A549 (cell line): Measurements from ENCODE around the gene TRIM22. TPM values are rescaled to one million over a fixed set of nuclear protein-coding genes. Genes with fewer than 3 reads are reported as not detected.

Experiments used
- ATAC-seq, 2 experiments: fragments of 200-7000 bp in 1 of 2; fragments of >200 bp in 1 of 2; cut with Nextera tagmentation in 1 of 2; cut with Tn5 transposase in 1 of 2; 3 replicates each; pipeline versions ENCODE4 v1.8.0 to v1.9.1; 2018 to 2020; ENCODE audit warnings: mild to moderate bottlenecking in 1 of 2, moderate library complexity in 1 of 2
- CTCF ChIA-PET: fragments of 300-600 bp; sonication (Branson Sonifier 250); formaldehyde crosslinking; extraction: SDS; loops from one replicate; lab custom pipeline; 2021; ENCODE audit warnings: antibody characterized with exemption, inconsistent platforms; lab: Yijun Ruan, JAX
- POLR2A ChIA-PET: fragments of 350-600 bp; formaldehyde crosslinking; extraction: SDS; loops from one replicate; lab custom pipeline; 2021; ENCODE audit warnings: antibody characterized with exemption, inconsistent platforms; lab: Yijun Ruan, JAX
- DNase-seq, 2 experiments: peaks; one replicate each; pipeline versions ENCODE4 v3.0.0 to v3.0.0-alpha.2; 2011 to 2016; ENCODE audit warnings: low read depth in 1 of 2, low spot score in 1 of 2
- FAIRE-seq: peaks from 2 replicates; lab custom pipeline; 2011; peaks lifted over from hg19 to GRCh38; lab: Jason Lieb, UNC
- H3K27ac ChIP-seq, 2 experiments: fragments of >200 bp; sonication (Bioruptor Twin); formaldehyde crosslinking; 3 replicates each; pipeline ENCODE4 v1.5.1; 2016 to 2017
- H3K4me1 ChIP-seq: fragments of >200 bp; sonication (Bioruptor Twin); formaldehyde crosslinking; 3 replicates; pipeline ENCODE4 v1.6.1; 2016
- H3K4me2 ChIP-seq: fragments of >200 bp; sonication (Bioruptor Twin); formaldehyde crosslinking; 3 replicates; pipeline ENCODE4 v1.6.1; 2016
- H3K4me3 ChIP-seq: fragments of >200 bp; sonication (Bioruptor Twin); formaldehyde crosslinking; 3 replicates; pipeline ENCODE4 v1.5.1; 2016
- H3K9me3 ChIP-seq: fragments of >200 bp; sonication (Bioruptor Twin); formaldehyde crosslinking; 3 replicates; pipeline ENCODE4 v1.6.1; 2016
- BCL3 ChIP-seq: fragments of >200 bp; sonication (Bioruptor Twin); formaldehyde crosslinking; IDR thresholded peaks from 3 replicates; pipeline ENCODE4 v1.6.1; 2016
- CEBPB ChIP-seq, 2 experiments: fragments of >200 bp in 1 of 2; sonication (Bioruptor Twin) in 1 of 2; formaldehyde crosslinking in 1 of 2; IDR thresholded peaks; 2 replicates each; pipeline ENCODE4 v1.6.1; 2012 to 2016
- CHD2 ChIP-seq: fragments of 150-350 bp; IDR thresholded peaks from 2 replicates; pipeline ENCODE4 v1.6.1; 2014; ENCODE audit warnings: low read length; ENCODE audit not compliant: partially characterized antibody
- EHF ChIP-seq: fragments of 250-450 bp; sonication (Bioruptor Pico); IDR thresholded peaks from 2 replicates; pipeline ENCODE4 v1.5.0; 2020; ENCODE audit warnings: mild to moderate bottlenecking
- FOSB ChIP-seq: fragments of 250-450 bp; sonication (Bioruptor Pico); IDR thresholded peaks from 2 replicates; pipeline ENCODE4 v1.5.0; 2020; ENCODE audit warnings: mild to moderate bottlenecking, moderate library complexity
- FOSL2 ChIP-seq, 2 experiments: fragments of 450-650 bp in 1 of 2; fragments of >200 bp in 1 of 2; sonication (Bioruptor Twin) in 1 of 2; formaldehyde crosslinking; IDR thresholded peaks; 2 replicates each; pipeline versions ENCODE4 v1.5.0 to v1.6.1; 2016 to 2020; ENCODE audit warnings: mild to moderate bottlenecking in 1 of 2, moderate library complexity in 1 of 2
- HEYL ChIP-seq: fragments of 250-450 bp; sonication (Bioruptor Pico); IDR thresholded peaks from 2 replicates; pipeline ENCODE4 v1.8.0; 2021; ENCODE audit warnings: mild to moderate bottlenecking, moderate library complexity
- JUNB ChIP-seq: fragments of >200 bp; sonication (Bioruptor Twin); formaldehyde crosslinking; IDR thresholded peaks from 2 replicates; pipeline ENCODE4 v1.6.1; 2016
- KDM5A ChIP-seq: fragments of 200-600 bp; sonication (generic); IDR thresholded peaks from 2 replicates; pipeline ENCODE4 v1.6.1; 2016; ENCODE audit warnings: antibody characterized with exemption, mild to moderate bottlenecking
- MAFK ChIP-seq: fragments of 450-650 bp; IDR thresholded peaks from 2 replicates; pipeline ENCODE4 v1.6.1; 2014; ENCODE audit not compliant: partially characterized antibody
- MAZ ChIP-seq: fragments of 150-350 bp; IDR thresholded peaks from 2 replicates; pipeline ENCODE4 v1.6.1; 2014; ENCODE audit warnings: antibody characterized with exemption, low read depth, low read length, borderline replicate concordance
- MYC ChIP-seq: IDR thresholded peaks from 2 replicates; pipeline ENCODE4 v1.6.1; 2012; ENCODE audit warnings: mild to moderate bottlenecking, inconsistent platforms, low read length, improper control_type of control experiment, borderline replicate concordance
- NFE2L2 ChIP-seq: fragments of 150-350 bp; conservative IDR thresholded peaks from 2 replicates; pipeline ENCODE4 v1.6.1; 2014; ENCODE audit warnings: low read length
- NPAS2 ChIP-seq: fragments of 250-450 bp; sonication (Bioruptor Pico); IDR thresholded peaks from 2 replicates; pipeline ENCODE4 v1.8.0; 2022; ENCODE audit warnings: mild to moderate bottlenecking, moderate library complexity, borderline replicate concordance
- NR3C1 ChIP-seq: fragments of >200 bp; sonication (Bioruptor Twin); formaldehyde crosslinking; IDR thresholded peaks from 3 replicates; pipeline ENCODE4 v1.6.1; 2017
- PHF8 ChIP-seq: fragments of 200-600 bp; sonication (generic); IDR thresholded peaks from 2 replicates; pipeline ENCODE4 v1.6.1; 2016; ENCODE audit warnings: low read depth, mild to moderate bottlenecking, antibody characterized with exemption, moderate library complexity, borderline replicate concordance
- RAD21 ChIP-seq, 2 experiments: fragments of >200 bp in 1 of 2; sonication (Bioruptor Twin) in 1 of 2; formaldehyde crosslinking in 1 of 2; IDR thresholded peaks in 1 of 2; conservative IDR thresholded peaks in 1 of 2; 2 replicates in 1 of 2; 3 replicates in 1 of 2; pipeline ENCODE4 v1.6.1; 2012 to 2018; ENCODE audit warnings: inconsistent platforms in 1 of 2
- RNF2 ChIP-seq: fragments of 200-600 bp; sonication (generic); IDR thresholded peaks from 2 replicates; pipeline ENCODE4 v1.6.1; 2016; ENCODE audit warnings: low read depth, mild to moderate bottlenecking, antibody characterized with exemption, moderate library complexity, borderline replicate concordance
- SREBF2 ChIP-seq: fragments of 450-650 bp; IDR thresholded peaks from 2 replicates; pipeline ENCODE4 v1.6.1; 2014; ENCODE audit warnings: mild to moderate bottlenecking, moderate library complexity
- TFCP2L1 ChIP-seq: fragments of 250-450 bp; sonication (Bioruptor Pico); IDR thresholded peaks from 2 replicates; pipeline ENCODE4 v1.5.0; 2021; ENCODE audit warnings: mild to moderate bottlenecking
- ZFP36 ChIP-seq: fragments of 450-650 bp; IDR thresholded peaks from 2 replicates; pipeline ENCODE4 v1.6.1; 2014; ENCODE audit warnings: borderline replicate concordance; ENCODE audit not compliant: partially characterized antibody
- WGBS: methylation state at CpG from one replicate; pipeline ENCODE4 v1.1.6; 2017; ENCODE audit errors: missing lambda C conversion rate; 5-methylcytosine and 5-hydroxymethylcytosine counted together
- polyA plus RNA-seq, 4 experiments: library from polyadenylated mRNA; depleted of rRNA in 3 of 4; stranded (reverse); fragments of >200 nt; fragmentation: RNase III in 1 of 4; extraction: RNeasy Plus Mini Kit Qiagen cat#74134 plus additional on column Dnase treatment in 1 of 4; gene quantifications; 2 replicates in 3 of 4; 3 replicates in 1 of 4; pipeline ENCODE4 v1.2.3, GENCODE V29; 2011 to 2017
- TF ChIP-seq, protein P1 (sequence below): IDR thresholded peaks from 2 replicates; pipeline ENCODE4 v1.6.1; 2012; ENCODE audit warnings: low read depth, borderline replicate concordance

TRIM22 gene
- polyA plus RNA-seq, 2 of the 4 experiments (the other 2 are of a cell fraction) = 1.4 to 2.7 TPM

- CTCF ChIA-PET = no interaction called here
- TF ChIP-seq NFE2L2 (no peak), HEYL (CRISPR knock-in tag) (no peak), NPAS2 (CRISPR knock-in tag) (no peak), SREBF2 (no peak), RAD21 (conservative IDR thresholded peaks at IDR 0.05 in 1 of 2, IDR thresholded peaks at IDR 0.05 in 1 of 2) (no peak), FOSB (CRISPR knock-in tag) (no peak), FOSL2 (IDR thresholded peaks at IDR 0.05) (no peak), FOSL2 (CRISPR knock-in tag; IDR thresholded peaks at IDR 0.05) (no peak), ZFP36 (no peak), MAZ (no peak), KDM5A (no peak), RNF2 (no peak)
- TF ChIP-seq, protein P1, sequence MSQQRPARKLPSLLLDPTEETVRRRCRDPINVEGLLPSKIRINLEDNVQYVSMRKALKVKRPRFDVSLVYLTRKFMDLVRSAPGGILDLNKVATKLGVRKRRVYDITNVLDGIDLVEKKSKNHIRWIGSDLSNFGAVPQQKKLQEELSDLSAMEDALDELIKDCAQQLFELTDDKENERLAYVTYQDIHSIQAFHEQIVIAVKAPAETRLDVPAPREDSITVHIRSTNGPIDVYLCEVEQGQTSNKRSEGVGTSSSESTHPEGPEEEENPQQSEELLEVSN = no peak
Observed at GRCh38 chr11:5727691-5728090, 38.1 kb downstream of the TRIM22 start.

DNA sequence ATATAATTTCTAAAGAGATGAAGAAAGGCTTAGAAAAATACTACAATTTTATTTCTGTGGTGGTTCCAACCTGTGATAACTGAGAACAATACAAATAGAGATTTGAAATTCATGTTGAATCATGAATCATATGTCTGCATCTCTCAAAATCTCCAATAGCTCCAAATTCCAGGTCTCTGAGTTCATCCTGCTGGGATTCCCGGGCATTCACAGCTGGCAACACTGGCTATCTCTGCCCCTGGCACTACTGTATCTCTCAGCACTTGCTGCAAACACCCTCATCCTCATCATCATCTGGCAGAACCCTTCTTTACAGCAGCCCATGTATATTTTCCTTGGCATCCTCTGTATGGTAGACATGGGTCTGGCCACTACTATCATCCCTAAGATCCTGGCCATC, 46.8 kb downstream of the TRIM22 start, which contains the start of gene OR56B1:
OR56B1 (plus strand) TSS at position 53 of the 400 bp plus-strand sequence; CDS start at position 122, 69 bp downstream.
- TF ChIP-seq PHF8 (no peak), BCL3 (no peak), ZFP36 (no peak), EHF (CRISPR knock-in tag) (no peak), FOSL2 (IDR thresholded peaks at IDR 0.05) (no peak), FOSL2 (CRISPR knock-in tag; IDR thresholded peaks at IDR 0.05) (no peak), TFCP2L1 (CRISPR knock-in tag) (no peak), NR3C1 (no peak), MYC (no peak), MAFK (no peak)
- ATAC-seq = peak; percentile 83 to 88
- Histone ChIP-seq H3K27ac (peak within 1 kb of the TSS in 1 of 2 experiments; percentile 64; a peak in 4 of 6 replicates), H3K9me3 (no peaks in the 10 kb centered on the region), H3K4me2 (peak within 1 kb of the TSS; percentile 46), H3K4me3 (no peak within 1 kb of the TSS), H3K4me1 (peaks cover 6% of the 10 kb centered on the region; the same call in 1 of the 3 replicates)
- no peak for FAIRE-seq
- 0% methylated on average over 1 of the region's 1 CpG for WGBS
- DNase-seq = peak in 1 of 2 experiments; percentile 8
- ChIA-PET CTCF (interaction anchor here (0.7 to 2.0 kb wide), 3 partner anchors 25 to 73 kb away, joined by 3 to 4 read pairs (median 4); no protein-coding TSS in a partner anchor), POLR2A (no interaction called here)

More at GRCh38 chr11:5727691-5728090, 38.1 kb downstream of the TRIM22 start:
- no peak overlapping the region for H3K27ac ChIP-seq
- FAIRE-seq = no peak
- no peaks in the 10 kb centered on the region for H3K9me3 ChIP-seq
- no peak overlapping the region for H3K4me2 ChIP-seq
- ATAC-seq = no peak
- WGBS = 15% methylated on average over 1 of the region's 1 CpG
- no peaks in the 10 kb centered on the region for H3K4me1 ChIP-seq
- no peak for DNase-seq
- POLR2A ChIA-PET = no interaction called here
- no peak overlapping the region for H3K4me3 ChIP-seq

DNA sequence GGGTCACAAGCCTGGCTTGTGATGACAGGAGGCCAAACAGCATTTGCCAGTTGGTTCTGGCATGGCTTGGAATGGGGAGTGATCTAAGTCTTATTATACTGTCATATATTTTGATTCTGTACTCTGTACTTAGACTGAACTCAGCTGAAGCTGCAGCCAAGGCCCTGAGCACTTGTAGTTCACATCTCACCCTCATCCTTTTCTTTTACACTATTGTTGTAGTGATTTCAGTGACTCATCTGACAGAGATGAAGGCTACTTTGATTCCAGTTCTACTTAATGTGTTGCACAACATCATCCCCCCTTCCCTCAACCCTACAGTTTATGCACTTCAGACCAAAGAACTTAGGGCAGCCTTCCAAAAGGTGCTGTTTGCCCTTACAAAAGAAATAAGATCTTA, 47.5 kb downstream of the TRIM22 start:
- H3K4me2 ChIP-seq = peak overlapping the region; percentile 46
- no peak for TF ChIP-seq CHD2
- no peak for TF ChIP-seq FOSL2 (IDR thresholded peaks at IDR 0.05)
- 0 out of 2 replicates have a peak, but pooled peaks have one; percentile 3 for TF ChIP-seq FOSL2 (CRISPR knock-in tag; IDR thresholded peaks at IDR 0.05)
- peak; percentile 28; the same call in 1 of the 2 replicates for TF ChIP-seq JUNB
- TF ChIP-seq FOSB (CRISPR knock-in tag) = no peak
- TF ChIP-seq CEBPB (IDR thresholded peaks at IDR 0.05) = peak in 1 of 2 experiments; percentile 71; a peak in 3 of 4 replicates
- H3K9me3 ChIP-seq = 0 out of 3 replicates have a peak, but pooled peaks cover 4% of the 10 kb centered on the region
- no peak overlapping the region for H3K4me3 ChIP-seq
- peak in 1 of 2 experiments; percentile 15 for DNase-seq
- ChIA-PET CTCF (interaction anchor here (1.4 to 2.0 kb wide), 2 partner anchors 25 to 53 kb away, joined by 4 read pairs; no protein-coding TSS in a partner anchor), POLR2A (no interaction called here)
- peak; percentile 79 to 80; a peak in 5 of 6 replicates for ATAC-seq
- peaks cover 6% of the 10 kb centered on the region; the same call in 1 of the 3 replicates for H3K4me1 ChIP-seq
- no peak for FAIRE-seq
- H3K27ac ChIP-seq = peak overlapping the region; percentile 26 to 64; a peak in 4 of 6 replicates
